ENCODE data around the gene SLC25A11. TPM values are rescaled to one million over a fixed set of nuclear protein-coding genes. Genes with fewer than 3 reads are reported as not detected.
"Not testable (repeated sequence)": the region's sequence is repeated elsewhere in the genome, so short reads cannot be mapped to it uniquely, and the experiment has no call there.

SLC25A11 gene
- total RNA-seq, 6 experiments from 2014 or later, result 32.6 to 64.2 (median 41.0) TPM

DNA sequence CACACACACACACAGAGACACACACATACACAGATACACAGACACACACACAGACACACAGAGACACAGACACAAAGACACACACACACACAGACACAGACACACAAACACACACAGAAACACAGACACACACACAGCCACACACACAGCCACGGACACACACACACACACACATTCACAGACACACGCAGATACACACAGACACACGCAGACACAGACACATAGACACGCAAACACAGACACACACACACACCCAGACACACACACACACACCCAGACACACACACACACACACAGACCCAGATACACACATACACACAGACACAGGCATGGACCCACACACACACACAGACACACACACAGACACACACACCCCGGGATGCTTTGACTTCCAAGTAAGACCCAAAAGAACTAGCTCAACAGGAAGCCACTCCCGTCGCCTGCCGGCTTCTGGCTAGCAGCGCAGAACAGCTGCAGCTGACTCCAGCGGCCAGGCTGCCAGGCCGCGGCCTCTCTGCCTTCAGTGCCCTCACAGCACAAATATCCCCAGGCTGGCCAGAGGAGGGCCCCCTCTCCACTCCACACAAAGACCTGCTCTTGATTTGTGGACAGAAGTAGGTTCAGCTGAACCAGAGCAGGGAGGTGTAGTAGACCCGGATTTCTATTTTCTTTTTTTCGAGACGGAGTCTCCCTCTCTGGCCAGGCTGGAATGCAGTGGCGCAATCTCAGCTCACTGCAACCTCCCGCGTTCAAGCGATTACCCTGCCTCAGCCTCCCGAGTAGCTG lies 30.9 kb downstream of the SLC25A11 start:
- H3K4me3 ChIP-seq, result no peak overlapping the region
- peak; percentile 90 to 91 (median 91) for DNase-seq
- H3K36me3 ChIP-seq, result no peaks in the 10 kb centered on the region
- H3K27ac ChIP-seq, result peak overlapping the region in 2 of 3 donors; percentile 42 to 57
- WGBS (ENCODE audit: insufficient coverage, low coverage, low lambda C conversion rate, missing lambda C conversion rate), result 10% methylated on average over 15 of the region's 20 CpGs
- no peaks in the 10 kb centered on the region for H3K9me3 ChIP-seq
- H3K27me3 ChIP-seq, result no peaks in the 10 kb centered on the region
- no peak for TF ChIP-seq POLR2A (IDR thresholded peaks at IDR 0.05)
- TF ChIP-seq, protein P1, sequence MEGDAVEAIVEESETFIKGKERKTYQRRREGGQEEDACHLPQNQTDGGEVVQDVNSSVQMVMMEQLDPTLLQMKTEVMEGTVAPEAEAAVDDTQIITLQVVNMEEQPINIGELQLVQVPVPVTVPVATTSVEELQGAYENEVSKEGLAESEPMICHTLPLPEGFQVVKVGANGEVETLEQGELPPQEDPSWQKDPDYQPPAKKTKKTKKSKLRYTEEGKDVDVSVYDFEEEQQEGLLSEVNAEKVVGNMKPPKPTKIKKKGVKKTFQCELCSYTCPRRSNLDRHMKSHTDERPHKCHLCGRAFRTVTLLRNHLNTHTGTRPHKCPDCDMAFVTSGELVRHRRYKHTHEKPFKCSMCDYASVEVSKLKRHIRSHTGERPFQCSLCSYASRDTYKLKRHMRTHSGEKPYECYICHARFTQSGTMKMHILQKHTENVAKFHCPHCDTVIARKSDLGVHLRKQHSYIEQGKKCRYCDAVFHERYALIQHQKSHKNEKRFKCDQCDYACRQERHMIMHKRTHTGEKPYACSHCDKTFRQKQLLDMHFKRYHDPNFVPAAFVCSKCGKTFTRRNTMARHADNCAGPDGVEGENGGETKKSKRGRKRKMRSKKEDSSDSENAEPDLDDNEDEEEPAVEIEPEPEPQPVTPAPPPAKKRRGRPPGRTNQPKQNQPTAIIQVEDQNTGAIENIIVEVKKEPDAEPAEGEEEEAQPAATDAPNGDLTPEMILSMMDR (IDR thresholded peaks at IDR 0.05), result peak; percentile 88 to 96 (median 91)
- ATAC-seq, result peak; percentile 94 to 99 (median 96)
- intact Hi-C loops (cut with DNase I), result no loop called here
- H3K4me1 ChIP-seq, result peaks cover 0 to 12% (median 5%) of the 10 kb centered on the region in 4 donors

GRCh38 chr17:4908301-4908700 lies 31.5 kb downstream of the SLC25A11 start:
- Histone ChIP-seq H3K4me3 (no peak overlapping the region), H3K36me3 (no peaks in the 10 kb centered on the region), H3K27me3 (no peaks in the 10 kb centered on the region), H3K27ac (peak overlapping the region in 1 of 3 donors; percentile 19), H3K4me1 (peaks cover 0 to 12% (median 4%) of the 10 kb centered on the region in 4 donors), H3K9me3 (no peaks in the 10 kb centered on the region)
- intact Hi-C loops (cut with DNase I), result no loop called here
- WGBS (ENCODE audit: insufficient coverage, low coverage, low lambda C conversion rate, missing lambda C conversion rate), result 33% methylated on average over 2 of the region's 10 CpGs
- DNase-seq, result peak in 1 of 3 donors; percentile 57
- TF ChIP-seq, protein P1 (IDR thresholded peaks at IDR 0.05), result no peak
- TF ChIP-seq POLR2A (IDR thresholded peaks at IDR 0.05), result peak; percentile 62
- peak in 3 of 4 donors; percentile 54 to 71 (median 60) for ATAC-seq

DNA sequence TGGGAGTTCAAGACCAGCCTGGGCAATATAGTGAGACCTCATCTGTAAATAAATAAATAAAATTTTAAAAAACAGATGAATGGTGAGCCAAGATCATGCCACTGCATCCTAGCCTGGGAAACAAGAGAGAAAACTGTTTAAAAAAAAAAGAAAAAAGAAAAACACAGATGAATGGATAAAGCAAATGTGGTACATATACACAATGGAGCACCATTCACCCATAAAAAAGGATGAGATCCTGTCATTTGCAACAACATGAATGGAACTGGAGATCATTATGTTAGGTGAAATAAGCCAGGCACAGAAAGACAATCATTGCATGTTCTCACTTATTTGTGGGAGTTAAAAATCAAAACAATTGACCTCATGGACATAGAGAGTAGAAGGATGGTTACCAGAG lies 33.2 kb downstream of the SLC25A11 start:
- ATAC-seq; DNase-seq; intact Hi-C loops (cut with DNase I); H3K27ac ChIP-seq; H3K4me3 ChIP-seq; H3K27me3 ChIP-seq; H3K9me3 ChIP-seq; H3K36me3 ChIP-seq: not testable (repeated sequence)
- H3K4me1 ChIP-seq, result peaks cover 0 to 14% (median 6%) of the 10 kb centered on the region in 4 donors

DNA sequence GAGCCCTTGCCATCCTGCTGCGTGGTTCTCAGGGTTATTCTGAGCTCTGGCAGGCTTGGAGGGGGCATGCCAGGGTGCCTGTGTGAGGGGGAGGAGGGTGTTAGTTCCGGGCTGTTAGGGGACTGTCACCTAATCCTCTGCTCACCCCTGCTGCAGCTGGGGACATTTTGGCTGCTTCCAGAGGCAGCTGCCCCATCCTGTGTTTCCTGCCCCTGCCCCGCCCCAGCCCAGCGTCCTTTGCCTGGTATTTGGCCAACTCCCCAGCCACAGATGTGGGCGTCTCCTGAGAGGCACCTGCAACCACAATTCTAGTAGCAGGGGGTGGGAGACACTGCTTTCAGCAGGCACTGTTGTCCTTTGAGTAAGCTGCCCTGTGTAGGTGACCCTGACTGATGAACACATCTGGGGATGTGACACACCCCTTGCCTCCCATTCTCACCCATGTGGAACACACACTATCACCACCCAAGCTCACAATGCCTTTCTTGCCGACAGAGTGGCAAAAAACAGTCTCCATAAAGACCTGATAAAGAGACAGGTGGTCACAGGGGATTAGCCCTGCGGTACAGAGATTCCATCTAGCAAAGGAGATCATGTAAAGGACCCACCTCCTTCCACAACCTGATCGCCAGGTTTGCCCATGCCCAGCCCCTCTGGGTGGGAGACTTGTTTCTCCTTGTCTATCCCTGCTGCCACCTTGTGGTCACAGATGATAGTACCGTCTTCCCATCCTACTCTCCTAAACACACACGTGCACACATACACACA lies 36.6 kb downstream of the SLC25A11 start, which contains the start of gene CHRNE:
TSS of gene CHRNE (minus strand) at position 48 of the 768 bp plus-strand sequence. CDS start at position 13, 35 bp downstream.
- Histone ChIP-seq H3K36me3 (no peaks in the 10 kb centered on the region), H3K9me3 (no peaks in the 10 kb centered on the region), H3K4me3 (peak within 1 kb of the TSS in 1 of 3 donors; percentile 27), H3K4me1 (peaks cover 0 to 23% (median 12%) of the 10 kb centered on the region in 4 donors), H3K27me3 (no peaks in the 10 kb centered on the region), H3K27ac (peak within 1 kb of the TSS in 2 of 3 donors; percentile 43 to 75)
- ATAC-seq, result peak; percentile 45 to 57 (median 47)
- intact Hi-C loops (cut with DNase I), result loop anchor here in 1 of 2 donors (5.0 kb wide), 1 partner anchor 159 kb away; no protein-coding TSS in a partner anchor
- no peak for TF ChIP-seq POLR2A (IDR thresholded peaks at IDR 0.05)
- TF ChIP-seq, protein P1 (IDR thresholded peaks at IDR 0.05), result peak; percentile 70 to 84 (median 76)
- peak; percentile 60 to 83 (median 68) for DNase-seq
- WGBS (ENCODE audit: insufficient coverage, low coverage, low lambda C conversion rate, missing lambda C conversion rate), result 13% methylated on average over 6 of the region's 10 CpGs

Data from right lobe of liver (tissue), 6 donors.